ENCODE data around the gene PDZRN3.
A peak's percentile ranks its signal among the peaks of the same experiment; 100 is the strongest.

The PDZRN3 gene

GRCh38 chr3:73580343-73580742 lies 44.4 kb downstream of the PDZRN3 start (continued):
- peak; percentile 36; the same call in 1 of the 2 replicates for TF ChIP-seq CREB5 (CRISPR knock-in tag; IDR thresholded peaks at IDR 0.05; ENCODE audit: low read depth)
- no peak for TF ChIP-seq ZNF8 (CRISPR knock-in tag; IDR thresholded peaks at IDR 0.05)
- TF ChIP-seq TCF4 (CRISPR knock-in tag; IDR thresholded peaks at IDR 0.05; ENCODE audit: borderline replicate concordance): 0 out of 2 replicates have a peak, but pooled peaks have one; percentile 16
- no peak for TF ChIP-seq PPARA (CRISPR knock-in tag; IDR thresholded peaks at IDR 0.05; ENCODE audit: borderline replicate concordance)
- TF ChIP-seq ESRRG (CRISPR knock-in tag; IDR thresholded peaks at IDR 0.05): no peak
- no peak for TF ChIP-seq SNAI2 (CRISPR knock-in tag; IDR thresholded peaks at IDR 0.05)

- TF ChIP-seq RARB (CRISPR knock-in tag; IDR thresholded peaks at IDR 0.05) (no peak), PATZ1 (CRISPR knock-in tag; IDR thresholded peaks at IDR 0.05; ENCODE audit: borderline replicate concordance) (no peak), TSHZ2 (CRISPR knock-in tag; IDR thresholded peaks at IDR 0.05) (no peak), ARNTL (CRISPR knock-in tag; IDR thresholded peaks at IDR 0.05; ENCODE audit: borderline replicate concordance, low read depth) (no peak), TCF4 (CRISPR knock-in tag; IDR thresholded peaks at IDR 0.05; ENCODE audit: borderline replicate concordance) (no peak), TOX (CRISPR knock-in tag; IDR thresholded peaks at IDR 0.05; ENCODE audit: borderline replicate concordance) (no peak), ZNF565 (CRISPR knock-in tag; conservative IDR thresholded peaks at IDR 0.05; ENCODE audit: low read depth) (no peak), ZFP3 (CRISPR knock-in tag; IDR thresholded peaks at IDR 0.05) (no peak), GLIS3 (CRISPR knock-in tag; IDR thresholded peaks at IDR 0.05) (no peak), SNAI2 (CRISPR knock-in tag; IDR thresholded peaks at IDR 0.05) (no peak), ZC3H10 (CRISPR knock-in tag; IDR thresholded peaks at IDR 0.05) (no peak), ZFP30 (CRISPR knock-in tag; IDR thresholded peaks at IDR 0.05) (no peak), POU6F1 (CRISPR knock-in tag; IDR thresholded peaks at IDR 0.05; ENCODE audit: borderline replicate concordance, low read depth) (no peak), CSRNP3 (CRISPR knock-in tag; IDR thresholded peaks at IDR 0.05) (no peak), ISL1 (CRISPR knock-in tag; IDR thresholded peaks at IDR 0.05) (no peak), BACH2 (CRISPR knock-in tag; IDR thresholded peaks at IDR 0.05; ENCODE audit: borderline replicate concordance) (no peak)
- no peak for ATAC-seq
Observed at GRCh38 chr3:73577704-73578103, 47.0 kb downstream of the PDZRN3 start.

GRCh38 chr3:73576999-73577461 lies 47.7 kb downstream of the PDZRN3 start:
- no peak for TF ChIP-seq RARB (CRISPR knock-in tag; IDR thresholded peaks at IDR 0.05)
- no peak for TF ChIP-seq ESRRG (CRISPR knock-in tag; IDR thresholded peaks at IDR 0.05)
- no peak for TF ChIP-seq ZFP3 (CRISPR knock-in tag; IDR thresholded peaks at IDR 0.05)
- TF ChIP-seq ISL1 (CRISPR knock-in tag; IDR thresholded peaks at IDR 0.05): no peak
- TF ChIP-seq TCF4 (CRISPR knock-in tag; IDR thresholded peaks at IDR 0.05; ENCODE audit: borderline replicate concordance): no peak
- no peak for TF ChIP-seq CSDC2 (CRISPR knock-in tag; IDR thresholded peaks at IDR 0.05)
- TF ChIP-seq OSR1 (CRISPR knock-in tag; IDR thresholded peaks at IDR 0.05): no peak
- TF ChIP-seq ZC3H10 (CRISPR knock-in tag; IDR thresholded peaks at IDR 0.05): no peak
- ATAC-seq: peak; percentile 30
